Glutamatergic neuron (in vitro differentiated cells): Measurements from ENCODE around the gene SEC31B. TPM values are rescaled to one million over a fixed set of nuclear protein-coding genes. Genes with fewer than 3 reads are reported as not detected.

Experiments
- DNase-seq: peaks from one replicate; pipeline ENCODE4 v3.0.0; 2022
- H3K27ac Mint-ChIP-seq: one replicate; pipeline ENCODE4 v1.8.0; 2020; ENCODE audit warnings: mild to moderate bottlenecking, mixed read lengths, inconsistent platforms; ENCODE audit not compliant: unreplicated experiment
- H3K27me3 Mint-ChIP-seq: one replicate; pipeline ENCODE4 v1.8.0; 2020; ENCODE audit warnings: mild to moderate bottlenecking, moderate library complexity, mixed read lengths, inconsistent platforms; ENCODE audit not compliant: unreplicated experiment
- H3K36me3 Mint-ChIP-seq: one replicate; pipeline ENCODE4 v1.8.0; 2020; ENCODE audit warnings: mild to moderate bottlenecking, mixed read lengths, inconsistent platforms; ENCODE audit not compliant: unreplicated experiment
- H3K4me1 Mint-ChIP-seq: one replicate; pipeline ENCODE4 v1.8.0; 2020; ENCODE audit warnings: mild to moderate bottlenecking, low read depth, mixed read lengths, inconsistent platforms; ENCODE audit not compliant: unreplicated experiment
- H3K4me3 Mint-ChIP-seq: one replicate; pipeline ENCODE4 v1.8.0; 2020; ENCODE audit warnings: mild to moderate bottlenecking, mixed read lengths, inconsistent platforms; ENCODE audit not compliant: unreplicated experiment
- H3K9me3 Mint-ChIP-seq: one replicate; pipeline ENCODE4 v1.8.0; 2020; ENCODE audit warnings: mild to moderate bottlenecking, moderate library complexity, mixed read lengths, inconsistent platforms; ENCODE audit not compliant: unreplicated experiment
- CTCF ChIP-seq: fragments of 200-600 bp; sonication (generic); IDR thresholded peaks from one replicate; pipeline ENCODE4 v1.5.0; 2021; ENCODE audit not compliant: partially characterized antibody, unreplicated experiment
- total RNA-seq: library from RNA; stranded (reverse); fragmentation: NEBNext Ultra II Directional; extraction: Animal tissue kit (Norgen Biotek cat#: 25700); gene quantifications from one replicate; pipeline ENCODE4 v1.2.1, GENCODE V29; 2021; ENCODE audit not compliant: unreplicated experiment

SEC31B gene
- total RNA-seq, 1 donor from 2014 or later: 22.3 TPM

- no peak for TF ChIP-seq CTCF
- peak; percentile 64 for DNase-seq
- Mint-ChIP-seq H3K27me3 (peaks cover 7% of the 10 kb centered on the region), H3K36me3 (no peaks in the 10 kb centered on the region), H3K27ac (peak overlapping the region; percentile 89), H3K9me3 (peaks cover 3% of the 10 kb centered on the region), H3K4me1 (peaks cover 7% of the 10 kb centered on the region), H3K4me3 (peak overlapping the region; percentile 100)
Observed at GRCh38 chr10:100528921-100529474, 9.3 kb upstream of the SEC31B start.

GRCh38 chr10:100528123-100528886, 8.6 kb upstream of the SEC31B start:
- TF ChIP-seq CTCF: no peak
- Mint-ChIP-seq H3K4me1 (peaks cover 7% of the 10 kb centered on the region), H3K36me3 (no peaks in the 10 kb centered on the region), H3K4me3 (peak overlapping the region; percentile 100), H3K27me3 (peaks cover 7% of the 10 kb centered on the region), H3K9me3 (peaks cover 3% of the 10 kb centered on the region), H3K27ac (peak overlapping the region; percentile 89)
- no peak for DNase-seq

GRCh38 chr10:100524638-100525037, 5.0 kb upstream of the SEC31B start:
- Mint-ChIP-seq H3K4me1 (peaks cover 7% of the 10 kb centered on the region), H3K27me3 (peaks cover 4% of the 10 kb centered on the region), H3K4me3 (peak overlapping the region; percentile 46), H3K27ac (peak overlapping the region; percentile 22), H3K36me3 (no peaks in the 10 kb centered on the region), H3K9me3 (peaks cover 1% of the 10 kb centered on the region)
- peak; percentile 26 for TF ChIP-seq CTCF
- DNase-seq: no peak

GRCh38 chr10:100524206-100524605, 4.5 kb upstream of the SEC31B start:
- Mint-ChIP-seq H3K27ac (no peak overlapping the region), H3K9me3 (peaks cover 3% of the 10 kb centered on the region), H3K36me3 (no peaks in the 10 kb centered on the region), H3K27me3 (peaks cover 2% of the 10 kb centered on the region), H3K4me3 (no peak overlapping the region), H3K4me1 (peaks cover 7% of the 10 kb centered on the region)
- no peak for TF ChIP-seq CTCF
- no peak for DNase-seq

- Mint-ChIP-seq H3K27ac (no peak overlapping the region), H3K27me3 (peaks cover 2% of the 10 kb centered on the region), H3K9me3 (peaks cover 3% of the 10 kb centered on the region), H3K4me1 (peaks cover 4% of the 10 kb centered on the region), H3K36me3 (no peaks in the 10 kb centered on the region), H3K4me3 (no peak overlapping the region)
- no peak for TF ChIP-seq CTCF
- DNase-seq: no peak
Observed at GRCh38 chr10:100522945-100523344, 3.3 kb upstream of the SEC31B start.
